ENCODE results near the gene KRT31. TPM values are rescaled to one million over a fixed set of nuclear protein-coding genes. Genes with fewer than 3 reads are reported as not detected.
A peak's percentile ranks its signal among the peaks of the same experiment; 100 is the strongest.

The KRT31 gene
- total and polyA plus RNA-seq, 3 donors from 2014 or later, result 0.53 to 0.74 TPM; not detected in 1

DNA sequence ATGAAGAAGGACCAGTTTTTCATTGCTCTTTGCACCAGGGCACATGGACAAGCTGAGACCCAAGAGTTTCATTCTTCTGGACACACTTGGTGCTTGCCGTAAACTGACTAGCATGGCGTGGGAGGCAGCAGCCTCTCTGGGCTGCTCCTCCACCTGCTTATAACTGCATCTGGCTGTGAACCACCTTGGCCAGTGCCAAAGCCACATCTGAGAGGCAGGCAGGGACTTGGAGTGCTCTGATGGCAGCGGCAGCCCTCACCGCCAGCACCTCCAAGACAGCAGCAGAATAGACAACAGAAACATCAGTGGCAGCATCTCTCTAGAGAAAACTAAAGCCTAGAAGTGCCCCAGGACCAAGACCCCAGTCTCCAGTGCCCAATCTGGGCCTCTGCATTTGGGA lies 22.3 kb upstream of the KRT31 start:
- peak overlapping the region in 1 of 2 donors; percentile 50 for H3K27ac ChIP-seq
- no peak overlapping the region for H3K4me3 ChIP-seq
- peaks cover 35% of the 10 kb centered on the region for H3K4me1 ChIP-seq
- DNase-seq, result no peak
- no peaks in the 10 kb centered on the region for H3K27me3 ChIP-seq
- H3K36me3 ChIP-seq (ENCODE audit: low read depth, missing control alignments), result no peaks in the 10 kb centered on the region
- intact Hi-C loops (cut with DNase I; ENCODE audit: low total_unique reads), result no loop called here
- no peak for TF ChIP-seq POLR2A (IDR thresholded peaks at IDR 0.05)
- TF ChIP-seq, protein P1, sequence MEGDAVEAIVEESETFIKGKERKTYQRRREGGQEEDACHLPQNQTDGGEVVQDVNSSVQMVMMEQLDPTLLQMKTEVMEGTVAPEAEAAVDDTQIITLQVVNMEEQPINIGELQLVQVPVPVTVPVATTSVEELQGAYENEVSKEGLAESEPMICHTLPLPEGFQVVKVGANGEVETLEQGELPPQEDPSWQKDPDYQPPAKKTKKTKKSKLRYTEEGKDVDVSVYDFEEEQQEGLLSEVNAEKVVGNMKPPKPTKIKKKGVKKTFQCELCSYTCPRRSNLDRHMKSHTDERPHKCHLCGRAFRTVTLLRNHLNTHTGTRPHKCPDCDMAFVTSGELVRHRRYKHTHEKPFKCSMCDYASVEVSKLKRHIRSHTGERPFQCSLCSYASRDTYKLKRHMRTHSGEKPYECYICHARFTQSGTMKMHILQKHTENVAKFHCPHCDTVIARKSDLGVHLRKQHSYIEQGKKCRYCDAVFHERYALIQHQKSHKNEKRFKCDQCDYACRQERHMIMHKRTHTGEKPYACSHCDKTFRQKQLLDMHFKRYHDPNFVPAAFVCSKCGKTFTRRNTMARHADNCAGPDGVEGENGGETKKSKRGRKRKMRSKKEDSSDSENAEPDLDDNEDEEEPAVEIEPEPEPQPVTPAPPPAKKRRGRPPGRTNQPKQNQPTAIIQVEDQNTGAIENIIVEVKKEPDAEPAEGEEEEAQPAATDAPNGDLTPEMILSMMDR (IDR thresholded peaks at IDR 0.05), result no peak
- H3K9me3 ChIP-seq, result no peaks in the 10 kb centered on the region
- 80 to 95% methylated on average over 4 of the region's 4 CpGs for WGBS, 2 donors

DNA sequence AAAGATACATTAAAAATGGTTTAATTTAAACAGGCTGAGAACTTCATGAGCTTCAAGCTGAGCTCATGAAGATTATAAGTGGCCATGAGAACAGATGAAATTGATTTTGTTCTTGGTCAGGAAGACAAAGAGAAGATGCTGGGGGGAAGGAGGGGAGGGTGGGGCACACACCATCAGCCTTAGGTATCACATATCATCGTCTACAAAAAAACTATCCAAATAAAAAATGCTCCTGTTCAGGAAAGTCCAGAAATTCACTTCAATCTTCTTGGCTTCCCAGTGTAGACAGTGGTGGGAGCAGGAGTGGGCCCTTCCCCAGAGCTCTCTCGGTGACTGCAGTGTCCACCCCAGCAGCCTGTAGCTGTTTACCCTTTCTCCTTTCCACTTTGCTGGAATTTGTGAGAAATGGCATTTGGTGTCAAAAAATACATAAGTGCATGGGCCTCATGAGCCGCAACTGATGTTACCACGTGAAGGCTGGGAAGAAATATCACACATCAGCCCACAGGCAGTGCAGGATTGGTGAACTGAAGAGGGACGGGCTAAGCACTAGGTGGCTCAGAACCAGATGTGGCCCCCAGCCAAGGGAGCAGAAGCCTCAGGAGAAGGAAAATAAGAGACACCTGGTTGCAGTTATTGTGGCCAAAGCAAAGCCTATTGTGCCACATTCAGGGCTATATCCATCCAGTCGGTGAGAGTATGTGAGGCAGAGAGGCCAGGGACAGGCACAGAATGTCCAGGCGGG lies 20.9 kb upstream of the KRT31 start:
- no peak for DNase-seq
- H3K4me3 ChIP-seq, result no peak overlapping the region
- H3K27me3 ChIP-seq, result no peaks in the 10 kb centered on the region
- TF ChIP-seq, protein P1 (IDR thresholded peaks at IDR 0.05), result no peak
- no peaks in the 10 kb centered on the region for H3K36me3 ChIP-seq (ENCODE audit: low read depth, missing control alignments)
- WGBS, 2 donors, result 76 to 81% methylated on average over 7 of the region's 7 CpGs
- H3K9me3 ChIP-seq, result no peaks in the 10 kb centered on the region
- peaks cover 35% of the 10 kb centered on the region for H3K4me1 ChIP-seq
- no peak overlapping the region for H3K27ac ChIP-seq
- intact Hi-C loops (cut with DNase I; ENCODE audit: low total_unique reads), result no loop called here

DNA sequence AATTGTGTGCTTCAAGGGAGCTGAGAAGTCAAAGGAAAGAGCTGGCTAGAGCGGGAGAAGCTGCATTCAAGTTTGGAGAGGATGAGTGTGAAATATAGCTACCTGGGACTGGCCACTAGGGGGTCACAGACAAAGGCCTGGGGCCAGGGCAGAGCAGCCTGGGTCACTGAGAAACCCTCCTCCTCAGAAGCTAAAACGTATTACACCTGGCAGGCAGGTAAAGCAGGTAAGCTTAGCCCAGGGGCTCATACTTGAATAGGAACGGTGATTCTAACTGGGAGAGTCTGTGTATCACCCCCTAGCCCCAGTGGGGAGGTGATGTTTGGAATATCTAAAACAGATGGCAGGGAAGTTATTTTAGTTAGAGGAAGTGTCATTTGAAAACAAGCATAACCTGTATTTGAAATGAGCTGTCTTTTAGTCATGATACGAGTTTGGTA lies 20.2 kb upstream of the KRT31 start:
- no peak overlapping the region for H3K4me3 ChIP-seq
- no peaks in the 10 kb centered on the region for H3K9me3 ChIP-seq
- H3K27ac ChIP-seq, result peak overlapping the region in 1 of 2 donors; percentile 5
- TF ChIP-seq, protein P1 (IDR thresholded peaks at IDR 0.05), result peak in 1 of 3 experiments; percentile 23
- TF ChIP-seq POLR2A (IDR thresholded peaks at IDR 0.05), result no peak
- H3K27me3 ChIP-seq, result no peaks in the 10 kb centered on the region
- no peaks in the 10 kb centered on the region for H3K36me3 ChIP-seq (ENCODE audit: low read depth, missing control alignments)
- intact Hi-C loops (cut with DNase I; ENCODE audit: low total_unique reads), result no loop called here
- DNase-seq, result no peak
- 66 to 67% methylated on average over 4 of the region's 4 CpGs for WGBS, 2 donors
- peaks cover 35% of the 10 kb centered on the region for H3K4me1 ChIP-seq

DNA sequence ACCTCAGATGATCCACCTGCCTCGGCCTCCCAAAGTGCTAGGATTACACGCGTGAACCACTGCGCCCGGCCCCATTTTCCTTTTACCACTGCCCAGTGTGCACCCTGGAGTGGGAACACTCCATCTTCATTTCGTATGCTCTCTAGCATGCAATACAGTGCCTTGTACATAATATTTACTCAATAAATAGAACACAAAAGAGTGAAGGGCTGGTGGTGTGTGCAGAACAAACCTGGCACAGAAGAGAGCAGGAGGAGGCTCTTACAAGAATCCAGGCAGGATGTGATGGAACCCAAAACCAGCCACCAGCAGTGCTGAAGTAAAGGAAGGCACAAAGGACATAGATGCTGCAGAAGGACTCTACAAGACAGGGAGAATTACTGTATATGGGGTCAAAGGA lies 19.7 kb upstream of the KRT31 start:
- Histone ChIP-seq H3K36me3 (ENCODE audit: low read depth, missing control alignments) (no peaks in the 10 kb centered on the region), H3K4me3 (no peak overlapping the region), H3K4me1 (peaks cover 35% of the 10 kb centered on the region), H3K27ac (peak overlapping the region in 1 of 2 donors; percentile 5), H3K27me3 (no peaks in the 10 kb centered on the region), H3K9me3 (no peaks in the 10 kb centered on the region)
- TF ChIP-seq, protein P1 (IDR thresholded peaks at IDR 0.05), result no peak
- TF ChIP-seq POLR2A (IDR thresholded peaks at IDR 0.05), result no peak
- no peak for DNase-seq
- WGBS, 2 donors, result 95 to 97% methylated on average over 6 of the region's 6 CpGs
- intact Hi-C loops (cut with DNase I; ENCODE audit: low total_unique reads), result no loop called here

DNA sequence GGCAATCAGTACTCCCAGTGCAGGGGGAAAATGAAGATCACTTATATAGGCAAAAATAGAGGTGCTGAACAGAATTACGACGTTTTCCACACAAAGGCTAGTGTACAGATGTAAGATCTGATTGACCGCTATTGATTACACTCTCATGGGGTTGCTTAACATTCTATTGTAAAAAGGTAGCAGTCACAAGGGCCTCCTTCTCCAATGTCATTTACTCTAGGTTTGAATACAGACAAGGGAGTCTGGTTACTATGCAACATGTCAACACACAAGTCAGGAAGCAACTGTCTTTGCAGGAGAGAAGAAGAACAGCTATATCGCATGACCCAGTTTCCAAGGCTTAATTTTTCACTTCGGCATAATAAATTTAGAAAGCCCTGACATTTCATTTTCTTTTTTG lies 19.1 kb upstream of the KRT31 start:
- no peaks in the 10 kb centered on the region for H3K36me3 ChIP-seq (ENCODE audit: low read depth, missing control alignments)
- peaks cover 35% of the 10 kb centered on the region for H3K4me1 ChIP-seq
- no peak overlapping the region for H3K4me3 ChIP-seq
- whole genome bisulfite sequencing, 2 donors, result 63% methylated on average over 5 of the region's 5 CpGs
- intact Hi-C loops (cut with DNase I; ENCODE audit: low total_unique reads), result no loop called here
- peak overlapping the region in 1 of 2 donors; percentile 5 for H3K27ac ChIP-seq
- DNase-seq, result no peak
- TF ChIP-seq, protein P1 (IDR thresholded peaks at IDR 0.05), result no peak
- no peak for TF ChIP-seq POLR2A (IDR thresholded peaks at IDR 0.05)
- H3K27me3 ChIP-seq, result no peaks in the 10 kb centered on the region
- H3K9me3 ChIP-seq, result no peaks in the 10 kb centered on the region
